SK-N-SH treated with all-trans-retinoic acid at 6 μM for 48 hours (cell line): ENCODE results near the gene NADSYN1.

ENCODE experiments used
- ARNTL ChIP-seq: fragments of 450-650 bp; formaldehyde crosslinking; IDR thresholded peaks from 2 replicates; pipeline ENCODE4 v1.5.0; 2020; ENCODE audit warnings: low read depth, mild to moderate bottlenecking, moderate library complexity, borderline replicate concordance
- BACH2 ChIP-seq: fragments of 250-450 bp; sonication (Bioruptor Pico); IDR thresholded peaks from 2 replicates; pipeline ENCODE4 v1.9.0; 2021; ENCODE audit warnings: mild to moderate bottlenecking, borderline replicate concordance
- ESRRG ChIP-seq: fragments of 250-450 bp; sonication (Bioruptor Pico); IDR thresholded peaks from 2 replicates; pipeline ENCODE4 v1.6.1; 2021; ENCODE audit warnings: mild to moderate bottlenecking
- GLIS3 ChIP-seq: fragments of 250-450 bp; sonication (Bioruptor Pico); IDR thresholded peaks from 2 replicates; pipeline ENCODE4 v1.5.0; 2020; ENCODE audit warnings: mild to moderate bottlenecking, moderate library complexity
- ISL1 ChIP-seq: fragments of 250-450 bp; sonication (Bioruptor Pico); IDR thresholded peaks from 2 replicates; pipeline ENCODE4 v2.1.2; 2022; ENCODE audit warnings: mild to moderate bottlenecking, moderate library complexity
- PPARA ChIP-seq: fragments of 250-450 bp; sonication (Bioruptor Pico); IDR thresholded peaks from 2 replicates; pipeline ENCODE4 v1.5.0; 2020; ENCODE audit warnings: mild to moderate bottlenecking, borderline replicate concordance
- TCF4 ChIP-seq: fragments of 250-450 bp; sonication (Bioruptor Pico); IDR thresholded peaks from 2 replicates; pipeline ENCODE4 v1.8.0; 2021; ENCODE audit warnings: mild to moderate bottlenecking, moderate library complexity, borderline replicate concordance
- ZFP3 ChIP-seq: fragments of 250-450 bp; sonication (Bioruptor Pico); IDR thresholded peaks from 2 replicates; pipeline ENCODE4 v1.5.0; 2020; ENCODE audit warnings: mild to moderate bottlenecking, moderate library complexity
- ZNF8 ChIP-seq: fragments of 450-650 bp; formaldehyde crosslinking; IDR thresholded peaks from 2 replicates; pipeline ENCODE4 v1.5.0; 2020; ENCODE audit warnings: mild to moderate bottlenecking, moderate library complexity
- TF ChIP-seq, protein P1 (sequence below): fragments of 250-450 bp; sonication (Bioruptor Pico); IDR thresholded peaks from 2 replicates; pipeline ENCODE4 v1.5.1; 2020; ENCODE audit warnings: low read depth, mild to moderate bottlenecking, moderate library complexity
- TF ChIP-seq, protein P2 (sequence below): fragments of 250-450 bp; sonication (Bioruptor Pico); IDR thresholded peaks from 2 replicates; pipeline ENCODE4 v1.5.1; 2021; ENCODE audit warnings: mild to moderate bottlenecking, moderate library complexity

DNA sequence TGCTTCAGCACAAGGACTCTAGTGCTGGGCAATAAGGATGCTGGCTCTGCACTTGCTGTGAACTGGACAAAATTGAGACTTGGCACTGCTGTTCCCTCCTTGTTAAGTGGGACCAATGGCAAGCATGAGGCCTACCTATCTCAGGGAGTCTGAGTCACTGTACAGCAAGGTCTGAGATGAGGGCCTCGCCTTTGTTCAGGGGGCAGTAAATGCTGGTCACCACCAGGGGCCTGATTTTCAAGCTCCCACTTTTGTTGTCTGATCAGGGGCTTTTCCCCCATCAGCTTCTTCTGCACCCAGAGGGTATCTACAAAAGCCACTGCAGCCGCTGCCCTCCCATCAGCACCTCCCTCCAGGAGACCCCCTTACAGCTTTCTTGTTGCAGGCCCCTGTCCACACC is 27.6 kb upstream of the NADSYN1 start:
- TF ChIP-seq GLIS3 (no peak), ARNTL (CRISPR knock-in tag) (no peak), ZFP3 (CRISPR knock-in tag) (no peak), BACH2 (CRISPR knock-in tag) (no peak), ZNF8 (CRISPR knock-in tag) (no peak), ISL1 (CRISPR knock-in tag) (no peak), PPARA (CRISPR knock-in tag) (no peak), TCF4 (CRISPR knock-in tag) (no peak), ESRRG (CRISPR knock-in tag) (no peak)
- TF ChIP-seq, protein P1, sequence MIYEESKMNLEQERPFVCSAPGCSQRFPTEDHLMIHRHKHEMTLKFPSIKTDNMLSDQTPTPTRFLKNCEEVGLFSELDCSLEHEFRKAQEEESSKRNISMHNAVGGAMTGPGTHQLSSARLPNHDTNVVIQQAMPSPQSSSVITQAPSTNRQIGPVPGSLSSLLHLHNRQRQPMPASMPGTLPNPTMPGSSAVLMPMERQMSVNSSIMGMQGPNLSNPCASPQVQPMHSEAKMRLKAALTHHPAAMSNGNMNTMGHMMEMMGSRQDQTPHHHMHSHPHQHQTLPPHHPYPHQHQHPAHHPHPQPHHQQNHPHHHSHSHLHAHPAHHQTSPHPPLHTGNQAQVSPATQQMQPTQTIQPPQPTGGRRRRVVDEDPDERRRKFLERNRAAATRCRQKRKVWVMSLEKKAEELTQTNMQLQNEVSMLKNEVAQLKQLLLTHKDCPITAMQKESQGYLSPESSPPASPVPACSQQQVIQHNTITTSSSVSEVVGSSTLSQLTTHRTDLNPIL (CRISPR knock-in tag), result no peak
- TF ChIP-seq, protein P2, sequence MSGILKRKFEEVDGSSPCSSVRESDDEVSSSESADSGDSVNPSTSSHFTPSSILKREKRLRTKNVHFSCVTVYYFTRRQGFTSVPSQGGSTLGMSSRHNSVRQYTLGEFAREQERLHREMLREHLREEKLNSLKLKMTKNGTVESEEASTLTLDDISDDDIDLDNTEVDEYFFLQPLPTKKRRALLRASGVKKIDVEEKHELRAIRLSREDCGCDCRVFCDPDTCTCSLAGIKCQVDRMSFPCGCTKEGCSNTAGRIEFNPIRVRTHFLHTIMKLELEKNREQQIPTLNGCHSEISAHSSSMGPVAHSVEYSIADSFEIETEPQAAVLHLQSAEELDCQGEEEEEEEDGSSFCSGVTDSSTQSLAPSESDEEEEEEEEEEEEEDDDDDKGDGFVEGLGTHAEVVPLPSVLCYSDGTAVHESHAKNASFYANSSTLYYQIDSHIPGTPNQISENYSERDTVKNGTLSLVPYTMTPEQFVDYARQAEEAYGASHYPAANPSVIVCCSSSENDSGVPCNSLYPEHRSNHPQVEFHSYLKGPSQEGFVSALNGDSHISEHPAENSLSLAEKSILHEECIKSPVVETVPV, result no peak
